Right atrium auricular region (tissue), 2 donors: ENCODE results near the gene NEDD9. TPM values are rescaled to one million over a fixed set of nuclear protein-coding genes. Genes with fewer than 3 reads are reported as not detected.

Source experiments
- DNase-seq: peaks from one replicate; pipeline ENCODE4 v3.0.0-alpha.2; 2019; ENCODE audit warnings: low spot score
- H3K27ac ChIP-seq, 2 donors: fragments of 200-600 bp; sonication (generic); 1 replicate in 1 of 2; 2 replicates in 1 of 2; pipeline ENCODE4 v1.5.1; 2016 to 2019
- H3K27me3 ChIP-seq, 2 donors: fragments of 200-600 bp; sonication (generic); one replicate each; pipeline versions ENCODE4 v1.5.1 to v1.6.0; 2017 to 2019
- H3K36me3 ChIP-seq: fragments of 200-600 bp; sonication (generic); one replicate; pipeline ENCODE4 v1.5.1; 2016
- H3K4me1 ChIP-seq, 2 donors: fragments of 200-600 bp; sonication (generic); one replicate each; pipeline versions ENCODE4 v1.5.1 to v1.6.0; 2017 to 2019
- H3K4me3 ChIP-seq, 2 donors: fragments of 200-600 bp; sonication (generic); 1 replicate in 1 of 2; 2 replicates in 1 of 2; pipeline ENCODE4 v1.5.1; 2017 to 2019; ENCODE audit warnings: mild to moderate bottlenecking in 1 of 2, moderate library complexity in 1 of 2
- H3K9me3 ChIP-seq, 2 donors: fragments of 200-600 bp; sonication (generic); one replicate each; pipeline ENCODE4 v1.5.1; 2019
- CTCF ChIP-seq, 2 donors: fragments of 200-600 bp; sonication (generic); IDR thresholded peaks; one replicate each; pipeline ENCODE4 v1.5.1; 2019; ENCODE audit warnings: antibody characterized with exemption in 2 of 2
- total RNA-seq, 2 donors: library from RNA; depleted of rRNA; stranded (reverse); fragments of >200 nt; gene quantifications; one replicate each; pipeline ENCODE4 v1.1.0, GENCODE V29; 2016

NEDD9 gene
- total RNA-seq, 2 donors from 2014 or later = 47.3 to 56.2 TPM

- peaks cover 22% of the 10 kb centered on the region for H3K36me3 ChIP-seq
- peaks cover 0 to 77% of the 10 kb centered on the region in 2 donors for H3K4me1 ChIP-seq
- H3K27me3 ChIP-seq = no peaks in the 10 kb centered on the region
- H3K4me3 ChIP-seq = no peak overlapping the region
- no peak for TF ChIP-seq CTCF (IDR thresholded peaks at IDR 0.05)
- no peak for DNase-seq
- H3K27ac ChIP-seq = peak overlapping the region; percentile 33 to 47
- no peaks in the 10 kb centered on the region for H3K9me3 ChIP-seq
These were observed 29.8 kb downstream of the NEDD9 start for GRCh38 chr6:11202513-11203305.

GRCh38 chr6:11201772-11202512 lies 30.5 kb downstream of the NEDD9 start:
- H3K36me3 ChIP-seq = peaks cover 22% of the 10 kb centered on the region
- TF ChIP-seq CTCF (IDR thresholded peaks at IDR 0.05) = no peak

GRCh38 chr6:11201015-11201414 lies 31.5 kb downstream of the NEDD9 start:
- no peak for DNase-seq
- Histone ChIP-seq H3K4me1 (peaks cover 0 to 77% of the 10 kb centered on the region in 2 donors), H3K27me3 (no peaks in the 10 kb centered on the region), H3K36me3 (peaks cover 22% of the 10 kb centered on the region), H3K4me3 (no peak overlapping the region), H3K9me3 (no peaks in the 10 kb centered on the region), H3K27ac (peak overlapping the region; percentile 1 to 26)
- no peak for TF ChIP-seq CTCF (IDR thresholded peaks at IDR 0.05)

More at GRCh38 chr6:11201772-11202512, 30.5 kb downstream of the NEDD9 start:
- no peak overlapping the region for H3K4me3 ChIP-seq
- no peaks in the 10 kb centered on the region for H3K27me3 ChIP-seq
- H3K27ac ChIP-seq = peak overlapping the region; percentile 33 to 47
- H3K9me3 ChIP-seq = no peaks in the 10 kb centered on the region
- no peak for DNase-seq
- H3K4me1 ChIP-seq = peaks cover 0 to 77% of the 10 kb centered on the region in 2 donors

GRCh38 chr6:11200356-11200755 lies 32.1 kb downstream of the NEDD9 start:
- peaks cover 22% of the 10 kb centered on the region for H3K36me3 ChIP-seq
- no peak for DNase-seq
- peak overlapping the region in 1 of 2 donors; percentile 6 for H3K27ac ChIP-seq
- no peaks in the 10 kb centered on the region for H3K27me3 ChIP-seq
- no peak for TF ChIP-seq CTCF (IDR thresholded peaks at IDR 0.05)
- no peaks in the 10 kb centered on the region for H3K9me3 ChIP-seq
- H3K4me1 ChIP-seq = peaks cover 0 to 78% of the 10 kb centered on the region in 2 donors
- no peak overlapping the region for H3K4me3 ChIP-seq

- no peak for TF ChIP-seq CTCF (IDR thresholded peaks at IDR 0.05)
- no peak overlapping the region for H3K4me3 ChIP-seq
- peak overlapping the region in 1 of 2 donors; percentile 42 for H3K27ac ChIP-seq
- H3K36me3 ChIP-seq = peaks cover 22% of the 10 kb centered on the region
- H3K4me1 ChIP-seq = peaks cover 0 to 81% of the 10 kb centered on the region in 2 donors
- no peaks in the 10 kb centered on the region for H3K9me3 ChIP-seq
- no peak for DNase-seq
- no peaks in the 10 kb centered on the region for H3K27me3 ChIP-seq
These were observed 33.5 kb downstream of the NEDD9 start for GRCh38 chr6:11198663-11199603.
